GM18498 (cell line): Measurements from ENCODE around the gene SLC25A45.

ENCODE experiments used
- ATAC-seq: cut with Tn5 transposase; IDR thresholded peaks from one replicate; pipeline ENCODE4 v1.9.1; 2021; ENCODE audit warnings: mild to moderate bottlenecking, moderate library complexity; ENCODE audit not compliant: unreplicated experiment

SLC25A45 gene

DNA sequence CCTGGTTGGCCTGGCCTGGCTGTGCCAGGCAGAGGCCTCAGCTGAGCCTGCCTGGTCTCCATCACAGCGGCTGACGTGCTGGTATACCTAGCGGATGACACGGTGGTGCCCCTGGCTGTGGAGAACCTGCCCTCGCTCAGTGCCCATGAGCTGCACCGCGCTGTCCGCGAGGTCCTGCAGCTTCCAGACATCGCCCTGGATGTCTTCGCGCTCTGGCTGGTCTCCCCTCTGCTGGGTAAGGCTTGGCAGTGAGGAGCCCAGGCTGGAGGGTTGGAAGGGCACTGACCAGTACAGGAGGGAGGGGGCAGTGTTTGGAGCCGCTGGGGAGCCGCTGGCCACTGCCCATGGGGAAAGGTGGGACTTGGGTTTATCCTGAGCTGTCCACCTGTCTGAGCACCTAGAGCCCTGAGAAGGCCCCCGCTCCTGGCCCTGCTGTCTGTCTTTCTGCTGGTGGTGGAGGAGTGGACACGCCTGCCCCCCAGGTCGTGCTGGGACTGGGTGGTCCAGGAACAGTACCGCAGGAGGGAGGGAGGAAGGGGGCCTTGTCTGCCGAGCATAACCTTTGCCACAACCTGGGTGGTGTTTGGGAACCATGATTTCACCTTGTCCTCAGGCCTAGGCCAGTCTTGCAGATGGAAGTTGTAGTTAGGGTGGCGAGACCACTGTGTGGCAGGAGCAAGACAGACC lies 7.0 kb upstream of the SLC25A45 start:
- no peak for ATAC-seq

DNA sequence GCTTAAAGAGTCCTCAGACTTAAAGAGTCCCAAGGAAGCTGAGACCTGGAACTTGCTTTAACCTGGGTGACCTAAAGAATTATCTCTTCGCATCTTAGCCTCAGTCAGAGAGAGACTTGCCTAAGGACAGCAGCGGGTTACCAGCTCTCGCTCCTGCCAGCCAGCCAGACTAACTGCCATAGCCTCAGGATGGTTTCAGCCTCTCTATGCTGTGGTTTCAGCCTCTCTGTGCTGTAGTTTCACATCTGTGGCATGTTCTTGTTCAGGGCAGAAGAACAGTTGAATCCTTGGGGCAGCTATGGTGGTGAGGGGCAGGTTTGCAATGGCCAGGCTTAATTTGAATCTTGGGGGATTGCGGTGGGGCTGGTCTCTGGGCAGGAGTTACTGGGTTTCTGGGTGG lies 6.3 kb upstream of the SLC25A45 start:
- ATAC-seq, result no peak

DNA sequence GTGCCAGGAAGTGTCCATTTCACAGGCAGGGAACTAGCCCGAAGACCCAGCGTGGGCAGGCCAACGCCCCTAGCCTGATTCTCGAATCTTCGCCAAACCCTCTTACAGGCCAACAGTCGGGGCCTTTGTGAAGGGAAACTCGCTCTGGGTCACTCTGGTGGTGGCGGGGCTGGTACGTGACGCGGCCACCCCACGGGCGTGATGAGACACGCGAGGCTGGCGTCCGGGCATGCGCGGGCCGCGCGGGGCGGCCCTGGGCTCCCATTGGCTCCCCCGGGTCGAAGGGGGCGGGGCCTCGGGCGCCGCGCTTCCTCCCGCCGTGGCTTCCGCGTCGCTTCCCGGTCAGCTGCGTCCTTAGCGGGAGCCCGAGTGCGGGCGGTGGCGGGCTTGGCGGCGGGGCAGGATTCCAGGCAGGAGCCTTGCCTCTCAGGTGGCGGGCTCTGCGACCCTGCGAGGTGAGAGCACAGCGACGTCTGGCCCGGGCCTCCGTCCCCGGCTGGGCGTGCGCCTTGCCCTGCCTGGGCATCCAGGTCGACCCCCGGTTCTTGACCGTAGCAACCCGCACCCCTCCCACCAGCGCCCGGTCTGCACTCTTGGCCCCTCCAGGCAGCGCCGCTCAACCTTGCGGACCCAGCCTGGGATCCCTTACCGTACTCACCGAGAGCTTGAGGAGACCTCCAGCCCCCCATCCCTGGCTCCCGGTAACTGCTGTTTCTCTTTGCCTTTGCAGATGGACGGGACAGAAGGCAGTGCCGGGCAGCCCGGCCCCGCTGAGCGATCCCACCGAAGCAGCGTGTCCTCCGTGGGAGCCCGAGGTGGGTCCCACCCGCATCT lies 4.1 kb upstream of the SLC25A45 start, which contains the start of gene FRMD8:
TSS of gene FRMD8 (plus strand) at position 331 of the 834 bp plus-strand sequence. CDS start at position 731, 400 bp downstream.
- peak; percentile 44 for ATAC-seq

DNA sequence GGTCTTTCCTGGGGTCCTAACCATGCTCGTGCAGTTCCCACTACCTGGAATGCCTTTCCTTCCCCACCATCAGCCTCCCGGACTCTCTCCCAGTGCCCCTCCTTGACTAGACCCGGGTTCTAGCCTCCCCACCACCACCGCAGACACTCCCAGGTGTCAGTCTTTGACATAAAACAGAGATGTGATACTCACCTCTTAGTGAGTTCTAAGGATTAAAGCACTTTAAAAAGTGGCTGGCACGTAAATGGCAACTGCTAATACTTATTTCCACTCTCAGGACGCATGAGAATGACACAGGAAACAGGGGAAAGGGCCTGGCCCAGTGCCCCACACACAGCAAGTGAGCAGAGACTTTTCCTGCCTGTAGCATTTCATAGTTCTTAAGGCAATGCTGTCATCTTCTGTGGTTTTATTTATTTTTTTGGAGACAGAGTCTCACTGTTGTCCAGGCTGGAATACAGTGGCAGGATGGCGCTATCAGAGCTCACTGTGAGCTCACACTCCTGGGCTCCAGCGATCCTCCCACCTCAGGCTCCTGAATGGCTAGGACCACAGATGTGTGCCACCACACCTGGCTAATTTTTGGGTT lies 1.9 kb upstream of the SLC25A45 start:
- ATAC-seq, result no peak

DNA sequence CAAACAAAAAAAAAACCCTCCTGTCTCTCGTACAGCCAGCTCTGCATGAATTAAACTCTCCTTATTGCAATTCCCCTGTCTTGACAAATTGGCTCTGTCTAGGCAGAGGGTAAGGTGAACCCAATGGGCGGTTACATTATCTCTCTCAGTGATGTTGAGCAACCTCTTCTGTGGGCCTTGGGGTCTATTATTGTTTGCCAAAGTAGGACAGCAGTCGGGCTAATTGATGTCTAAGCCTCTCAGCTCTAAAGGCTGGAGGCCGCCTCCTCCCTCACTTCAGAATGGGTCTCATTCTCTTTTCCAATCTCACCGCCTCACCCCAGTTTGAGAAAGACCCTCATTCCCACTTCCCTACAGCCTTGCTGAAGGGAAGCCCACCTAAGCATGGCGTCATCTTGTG lies 1.3 kb upstream of the SLC25A45 start:
- ATAC-seq, result no peak

DNA sequence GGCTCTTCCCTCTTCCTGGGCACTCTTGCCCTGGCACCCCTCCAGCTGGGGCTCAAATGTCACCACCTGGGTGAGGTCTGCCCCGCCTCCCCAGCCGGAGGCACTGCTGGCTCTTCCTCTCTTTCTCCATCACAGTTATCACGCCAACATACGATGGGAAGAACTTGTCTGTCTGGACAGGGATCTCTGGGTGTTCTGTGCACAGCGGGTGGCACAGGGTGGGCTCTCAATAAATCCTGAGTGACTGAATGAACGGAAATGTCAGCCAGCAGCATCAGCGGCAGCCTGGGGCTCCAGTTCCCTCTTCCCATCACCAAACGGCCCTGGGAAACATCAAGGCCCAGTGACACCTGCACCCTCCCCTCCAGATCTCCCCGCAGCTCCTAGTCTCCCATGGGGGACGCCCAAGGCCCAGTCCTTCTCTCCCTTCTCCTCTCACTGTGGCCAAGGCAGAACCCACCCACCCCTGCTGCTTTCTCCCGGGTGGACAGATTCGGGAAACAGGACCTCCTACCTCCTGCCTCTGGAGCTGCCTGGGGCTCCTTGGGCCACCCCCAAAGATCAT lies 440 bp upstream of the SLC25A45 start:
- ATAC-seq, result no peak

DNA sequence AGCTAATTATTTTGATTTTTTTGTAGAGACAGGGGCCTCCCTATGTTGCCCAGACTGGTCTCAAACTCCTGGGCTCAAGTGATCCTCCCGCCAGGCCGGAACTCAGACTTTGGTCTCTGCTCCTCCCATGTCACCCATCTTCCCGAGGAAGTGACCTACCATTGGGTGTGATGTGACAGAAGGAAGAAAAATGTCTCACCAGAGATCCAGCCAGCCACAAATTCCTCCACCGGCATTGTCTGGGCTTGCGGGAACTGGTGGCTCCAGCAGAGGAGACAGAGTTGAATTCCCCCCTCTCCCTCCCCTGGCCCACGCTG lies 772 bp downstream of the SLC25A45 start:
- peak; percentile 5 for ATAC-seq

DNA sequence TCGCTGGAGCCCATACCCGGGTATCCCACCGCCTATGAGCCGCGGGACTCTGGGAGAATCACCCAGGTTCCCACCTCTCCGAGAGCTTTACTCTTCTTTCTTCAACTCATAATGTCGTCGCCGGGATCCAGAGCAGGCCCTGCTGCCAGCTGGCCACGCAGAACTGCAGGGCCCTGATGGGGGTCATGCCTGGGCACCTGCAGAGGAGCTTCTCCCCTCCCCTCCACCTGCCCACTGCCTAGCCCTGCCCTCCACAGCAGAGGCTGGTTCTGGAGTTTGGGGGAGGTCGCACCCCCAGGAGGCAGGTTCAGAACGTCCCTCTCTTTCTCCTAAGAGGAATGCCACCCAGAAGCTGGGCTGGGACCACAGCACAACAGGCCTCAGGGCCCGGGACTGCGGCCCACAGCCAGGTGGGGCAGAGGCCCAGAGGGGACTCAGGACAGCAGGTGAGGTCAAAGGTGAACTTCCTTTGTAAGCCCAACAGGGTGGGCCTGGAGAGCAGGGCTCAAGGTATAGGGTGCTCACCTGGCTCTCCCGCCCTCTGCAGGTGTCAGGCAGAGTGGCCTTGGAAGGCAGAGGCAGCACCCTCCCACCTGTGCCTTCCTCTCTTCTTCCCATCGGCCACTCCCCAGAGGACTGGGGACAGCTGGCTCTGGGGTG lies 1.9 kb downstream of the SLC25A45 start:
- ATAC-seq, result no peak

DNA sequence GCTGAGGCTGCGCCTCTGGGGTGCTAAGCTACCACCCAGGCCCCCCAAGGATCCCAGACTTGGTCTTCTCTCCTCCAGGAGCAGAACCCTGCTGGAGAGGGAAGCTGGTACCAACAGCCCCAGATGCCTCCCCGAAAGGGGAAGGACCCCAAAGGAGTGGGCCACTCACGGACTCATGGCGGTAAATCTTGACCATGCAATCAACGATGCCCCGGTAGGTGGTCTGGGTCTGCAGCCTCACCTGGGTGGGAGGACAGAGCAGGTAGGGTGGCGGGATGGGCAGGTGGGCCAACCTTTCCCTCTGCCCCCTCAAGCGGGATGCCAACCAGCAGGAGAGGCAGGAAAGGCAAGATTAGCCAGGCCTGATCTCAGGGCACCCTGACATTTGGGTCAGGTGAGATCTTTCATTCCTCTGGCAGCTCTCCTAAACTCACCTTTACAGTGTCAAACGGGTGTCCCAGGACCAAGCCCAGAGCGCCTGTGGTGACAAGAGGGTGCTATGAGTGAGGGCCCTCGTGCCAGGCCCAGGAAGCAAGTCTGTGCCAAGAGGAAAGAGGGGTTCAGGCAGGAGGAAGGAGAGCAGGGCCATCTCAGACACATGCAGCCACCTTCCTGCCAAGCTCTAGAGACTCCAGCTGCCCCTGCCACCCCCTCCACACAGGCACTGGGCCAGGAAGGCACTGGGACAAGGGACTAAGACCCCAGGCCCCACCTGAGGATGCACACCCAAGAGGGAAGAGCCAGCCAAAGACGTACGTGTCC lies 2.6 kb downstream of the SLC25A45 start:
- ATAC-seq, result no peak

DNA sequence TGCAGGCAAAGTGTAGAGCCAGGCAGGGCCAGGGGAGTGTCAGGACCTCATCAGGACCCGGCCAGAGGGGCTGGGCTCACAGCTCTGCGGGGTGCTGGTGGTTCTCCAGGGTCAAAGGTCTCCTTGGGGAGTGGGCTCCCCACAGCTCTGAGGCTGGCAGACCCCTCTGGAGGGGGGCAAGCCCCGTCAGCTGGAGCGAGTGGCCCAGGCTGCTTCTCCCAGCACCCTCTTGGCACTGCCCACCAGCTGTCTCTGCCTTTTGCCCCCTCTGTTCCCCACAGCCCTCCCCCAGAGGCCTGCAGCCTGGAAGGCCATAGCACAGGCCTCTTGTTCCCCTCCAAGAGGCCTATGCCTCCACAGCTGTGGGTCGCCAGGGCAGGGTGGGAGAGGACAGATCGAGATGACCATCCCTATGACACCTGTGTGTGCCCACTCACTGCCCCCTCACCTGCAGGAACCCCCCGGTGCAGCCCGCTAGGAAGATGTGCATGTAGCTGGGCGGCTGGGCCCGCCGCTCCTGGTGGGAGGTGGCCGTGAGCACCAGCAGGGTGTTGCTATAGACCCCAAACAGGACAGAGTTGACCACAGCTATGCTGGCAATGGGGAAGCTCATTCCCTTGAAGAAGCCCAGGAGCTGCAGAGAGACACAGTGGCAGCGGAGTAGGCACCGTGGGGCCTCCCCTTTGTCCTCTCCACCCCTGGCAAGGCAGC lies 3.4 kb downstream of the SLC25A45 start:
- ATAC-seq, result no peak

DNA sequence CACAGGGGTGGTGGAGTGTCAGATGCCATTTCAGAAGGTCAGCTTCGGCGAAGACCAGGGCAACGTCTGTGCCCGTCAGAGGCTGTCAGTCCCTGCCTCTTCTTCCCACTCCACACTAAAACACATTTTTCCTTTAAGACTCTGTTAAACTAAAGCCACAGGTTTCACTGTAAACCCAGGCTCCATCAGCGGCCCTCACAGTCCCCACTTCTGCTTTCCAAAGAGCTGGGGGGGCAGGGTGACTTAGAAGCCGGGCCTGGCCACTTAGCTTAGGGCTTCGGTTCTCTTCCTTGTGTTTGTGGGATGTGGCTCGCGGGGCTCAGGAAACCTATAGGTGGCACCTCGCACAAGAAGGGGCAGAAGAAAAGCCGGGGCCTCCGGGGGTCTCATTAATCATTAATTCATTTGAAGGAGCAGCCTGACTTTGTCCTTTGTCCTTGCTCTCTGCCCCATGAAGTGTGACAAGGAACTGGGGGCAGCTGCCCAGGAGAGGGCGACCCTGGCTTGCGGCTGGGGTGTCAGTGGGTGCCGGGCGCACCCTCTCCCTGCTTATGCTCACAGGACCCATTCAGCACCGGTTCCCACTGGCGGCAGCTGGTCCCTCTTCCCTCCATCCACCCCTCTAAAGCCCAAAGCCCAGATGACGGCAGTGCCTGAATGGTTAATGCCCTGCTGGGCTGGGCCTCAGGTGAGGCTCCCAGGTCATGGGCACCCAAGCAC lies 4.1 kb downstream of the SLC25A45 start:
- no peak for ATAC-seq

DNA sequence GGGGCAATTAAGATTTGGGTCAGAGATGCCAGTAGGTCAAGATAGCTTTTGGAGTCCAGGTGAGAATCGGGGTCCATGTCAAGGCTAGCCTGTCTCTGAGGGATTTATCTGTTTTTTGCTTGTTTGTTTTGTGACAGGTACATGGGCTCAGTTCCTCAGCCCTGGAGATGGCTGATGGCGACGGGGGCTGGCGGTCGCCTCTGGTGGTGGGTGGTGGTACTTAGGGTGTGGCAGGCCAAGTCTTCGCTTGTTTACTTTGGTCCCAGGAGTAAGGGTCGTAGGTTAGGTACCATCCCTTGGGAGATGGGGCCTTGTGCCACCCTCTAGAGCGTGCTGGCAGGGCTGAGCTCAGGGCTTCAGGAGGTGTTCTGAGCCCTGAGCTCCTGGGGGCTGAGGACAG lies 4.7 kb downstream of the SLC25A45 start:
- no peak for ATAC-seq

DNA sequence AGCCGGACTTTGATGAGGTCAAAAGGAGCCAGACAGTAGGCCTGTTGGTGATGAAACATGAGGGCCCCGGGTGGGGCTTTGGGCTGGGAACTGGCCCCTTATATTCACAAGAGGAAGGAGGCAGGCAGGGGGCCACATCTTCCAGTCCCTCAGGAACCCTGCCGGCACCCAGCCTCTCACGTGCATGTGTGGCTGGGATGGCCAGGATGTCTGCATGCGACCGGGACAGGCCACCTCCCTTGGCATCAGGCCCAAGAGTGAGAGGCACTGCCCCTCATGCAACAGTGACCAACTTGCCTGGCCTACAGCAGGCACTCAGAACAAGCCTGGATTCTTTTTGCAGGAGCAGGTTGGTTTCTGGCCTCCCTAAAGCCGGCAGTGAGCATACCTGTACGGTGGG lies 5.4 kb downstream of the SLC25A45 start:
- ATAC-seq, result no peak

DNA sequence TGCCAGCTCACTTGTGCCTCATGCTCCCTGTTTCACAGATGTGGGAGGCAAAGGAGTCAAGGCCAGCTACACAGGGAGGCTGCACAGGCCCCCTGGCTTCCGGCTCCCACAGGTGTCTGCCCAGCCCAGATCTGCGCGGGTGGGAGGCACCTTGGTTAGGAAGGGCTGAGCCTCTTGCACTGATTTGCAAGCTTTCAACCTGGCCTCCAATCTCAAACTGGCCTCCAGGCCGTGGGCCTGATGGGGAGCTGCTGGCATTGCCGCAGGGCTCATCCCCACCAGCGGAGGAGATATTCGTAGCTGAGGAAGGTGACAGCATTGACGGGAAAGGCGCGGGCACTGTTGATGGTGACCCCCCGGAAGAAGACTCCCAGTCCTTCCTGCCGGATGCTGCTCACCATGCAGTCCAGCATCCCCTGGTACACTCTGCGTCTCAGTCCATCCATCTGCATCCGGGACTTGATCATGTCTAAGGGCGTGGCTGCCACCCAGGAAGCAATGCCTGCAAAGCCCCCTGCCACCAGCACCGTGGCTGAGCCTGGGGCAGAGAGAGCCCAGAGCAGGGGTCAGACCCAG lies 6.2 kb downstream of the SLC25A45 start:
- no peak for ATAC-seq

DNA sequence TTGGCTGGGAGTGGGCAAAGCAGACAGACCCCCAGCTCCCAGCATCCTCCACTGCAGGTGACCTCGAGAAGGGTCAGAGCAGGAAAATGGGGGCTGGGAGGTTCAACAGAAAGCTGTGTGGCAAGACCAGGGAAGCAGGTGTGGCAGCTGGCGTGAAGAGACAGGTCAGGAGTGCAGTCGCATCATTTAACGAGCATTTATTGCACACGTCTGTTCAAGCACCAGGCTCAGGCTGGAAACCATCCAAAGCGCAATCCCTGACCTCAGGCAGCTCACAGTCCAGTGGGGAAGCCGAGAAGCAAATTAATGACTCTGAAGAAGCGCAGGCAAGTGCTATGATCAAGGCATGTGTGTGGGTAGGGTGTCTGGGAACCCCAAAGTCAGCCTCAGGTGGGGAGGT lies 7.4 kb downstream of the SLC25A45 start:
- ATAC-seq, result no peak

DNA sequence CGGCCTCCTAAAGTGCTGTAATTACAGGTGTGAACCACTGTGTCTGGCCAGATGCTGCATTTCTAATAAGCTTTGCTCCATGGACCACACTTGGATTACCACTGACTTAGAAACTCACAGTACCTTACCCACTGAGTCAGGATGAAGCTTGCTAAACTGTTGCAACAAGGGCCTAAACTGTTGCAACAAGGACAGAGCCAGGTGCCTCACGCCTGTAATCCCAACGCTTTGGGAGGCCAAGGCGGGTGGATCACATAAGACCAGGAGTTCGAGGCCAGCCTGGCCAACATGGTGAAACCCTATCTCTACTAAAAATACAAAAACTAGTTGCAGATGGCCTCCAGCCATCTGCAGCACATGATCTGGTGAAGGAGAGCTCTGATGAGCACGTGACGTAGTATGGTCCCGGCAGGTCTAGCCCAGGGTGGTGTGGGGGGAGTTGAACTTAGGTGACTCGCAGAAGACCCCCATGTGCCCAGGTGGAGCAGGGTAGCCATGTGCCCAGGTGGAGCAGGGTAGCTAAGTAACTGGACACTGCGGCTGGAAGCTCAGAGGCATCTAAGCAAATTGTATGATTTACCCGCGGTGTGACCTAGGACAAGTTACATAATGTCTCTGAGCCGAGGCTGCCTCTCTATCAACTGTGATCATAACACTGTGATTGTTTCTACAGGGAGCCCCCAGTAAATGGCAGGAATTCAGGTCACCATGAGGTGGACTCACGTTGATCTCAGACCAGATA lies 8.4 kb downstream of the SLC25A45 start:
- ATAC-seq, result no peak

DNA sequence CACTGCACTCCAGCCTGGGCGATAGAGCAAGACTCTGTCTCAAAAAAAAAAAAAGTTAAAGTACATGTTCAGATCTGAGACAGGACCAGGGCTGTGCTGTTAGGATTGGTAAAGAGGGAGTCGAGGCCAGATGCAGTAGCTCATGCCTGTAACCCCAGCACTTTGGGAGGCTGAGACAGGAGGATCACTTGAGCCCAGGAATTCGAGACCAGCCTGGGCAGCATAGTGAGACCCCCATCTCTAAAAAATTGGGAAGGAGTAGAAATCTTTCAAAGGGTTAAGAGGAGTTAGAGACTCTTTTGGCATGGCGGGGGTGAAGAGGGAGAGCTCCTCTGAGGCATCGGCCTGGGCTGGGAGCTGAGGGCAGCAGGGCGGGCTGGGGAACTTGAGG lies 11.8 kb downstream of the SLC25A45 start:
- no peak for ATAC-seq

DNA sequence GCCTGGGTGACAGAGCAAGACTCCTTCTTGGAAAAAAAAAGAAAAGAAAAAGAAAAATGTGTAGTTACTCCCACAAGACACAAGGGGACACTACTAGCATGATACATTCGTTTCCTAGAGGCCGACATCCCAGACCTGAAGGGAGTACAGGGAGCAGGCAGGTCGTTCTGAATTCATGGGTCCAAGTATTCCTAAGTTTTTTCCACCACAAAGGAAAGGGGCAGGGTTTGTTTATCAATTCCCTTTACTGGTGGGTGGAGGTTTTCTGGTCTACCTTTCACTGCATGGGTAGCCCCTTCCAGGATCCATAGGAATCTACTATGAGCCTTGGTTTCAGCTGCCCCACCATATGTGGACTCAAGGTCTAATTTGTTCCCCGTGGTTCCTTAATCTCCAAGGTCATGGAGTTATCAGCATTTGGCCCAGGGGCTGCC lies 16.1 kb downstream of the SLC25A45 start:
- no peak for ATAC-seq
